ENCODE results near the gene CPT1C.

Gene CPT1C

DNA sequence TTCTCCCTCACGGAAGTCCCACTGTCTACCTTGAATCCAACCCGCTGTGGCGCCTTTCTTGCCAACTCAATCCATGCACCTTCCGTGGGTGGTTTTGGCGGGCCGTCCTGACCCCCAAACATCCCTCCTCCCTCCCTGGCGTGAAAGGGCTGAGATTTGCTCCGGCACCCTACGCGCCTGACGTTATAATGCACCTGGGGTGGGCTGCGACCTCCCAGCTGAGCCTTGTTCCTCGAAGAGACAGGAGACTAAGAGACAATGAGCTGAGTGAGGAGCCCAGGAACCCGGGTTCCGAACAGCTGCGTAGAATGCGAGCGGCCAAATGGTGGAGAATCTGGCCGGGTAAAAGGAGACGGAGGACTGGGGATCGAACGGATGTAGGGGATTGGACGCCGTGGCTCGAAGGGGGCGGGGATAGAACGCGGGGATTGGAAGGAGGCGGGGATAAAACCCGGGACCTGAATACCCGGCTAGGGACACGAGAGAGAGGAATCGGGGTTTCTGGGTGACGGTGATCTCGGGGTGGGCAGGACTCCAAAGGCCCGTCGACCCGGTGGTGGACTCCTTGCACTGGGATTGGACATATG, at the start of gene CPT1C:
Gene CPT1C (plus strand): TSS at position 461 of the 587 bp plus-strand sequence. CDS start 1,137 bp downstream, outside the sequence.
- TF ChIP-seq, protein P1, sequence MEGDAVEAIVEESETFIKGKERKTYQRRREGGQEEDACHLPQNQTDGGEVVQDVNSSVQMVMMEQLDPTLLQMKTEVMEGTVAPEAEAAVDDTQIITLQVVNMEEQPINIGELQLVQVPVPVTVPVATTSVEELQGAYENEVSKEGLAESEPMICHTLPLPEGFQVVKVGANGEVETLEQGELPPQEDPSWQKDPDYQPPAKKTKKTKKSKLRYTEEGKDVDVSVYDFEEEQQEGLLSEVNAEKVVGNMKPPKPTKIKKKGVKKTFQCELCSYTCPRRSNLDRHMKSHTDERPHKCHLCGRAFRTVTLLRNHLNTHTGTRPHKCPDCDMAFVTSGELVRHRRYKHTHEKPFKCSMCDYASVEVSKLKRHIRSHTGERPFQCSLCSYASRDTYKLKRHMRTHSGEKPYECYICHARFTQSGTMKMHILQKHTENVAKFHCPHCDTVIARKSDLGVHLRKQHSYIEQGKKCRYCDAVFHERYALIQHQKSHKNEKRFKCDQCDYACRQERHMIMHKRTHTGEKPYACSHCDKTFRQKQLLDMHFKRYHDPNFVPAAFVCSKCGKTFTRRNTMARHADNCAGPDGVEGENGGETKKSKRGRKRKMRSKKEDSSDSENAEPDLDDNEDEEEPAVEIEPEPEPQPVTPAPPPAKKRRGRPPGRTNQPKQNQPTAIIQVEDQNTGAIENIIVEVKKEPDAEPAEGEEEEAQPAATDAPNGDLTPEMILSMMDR (IDR thresholded peaks at IDR 0.05; ENCODE audit: insufficient read depth, low read depth, low read length, missing control alignments) = no peak
- DNase-seq (ENCODE audit: low read depth) = no peak
- no peak within 1 kb of the TSS for H3K4me3 ChIP-seq (ENCODE audit: low read depth, low read length)

DNA sequence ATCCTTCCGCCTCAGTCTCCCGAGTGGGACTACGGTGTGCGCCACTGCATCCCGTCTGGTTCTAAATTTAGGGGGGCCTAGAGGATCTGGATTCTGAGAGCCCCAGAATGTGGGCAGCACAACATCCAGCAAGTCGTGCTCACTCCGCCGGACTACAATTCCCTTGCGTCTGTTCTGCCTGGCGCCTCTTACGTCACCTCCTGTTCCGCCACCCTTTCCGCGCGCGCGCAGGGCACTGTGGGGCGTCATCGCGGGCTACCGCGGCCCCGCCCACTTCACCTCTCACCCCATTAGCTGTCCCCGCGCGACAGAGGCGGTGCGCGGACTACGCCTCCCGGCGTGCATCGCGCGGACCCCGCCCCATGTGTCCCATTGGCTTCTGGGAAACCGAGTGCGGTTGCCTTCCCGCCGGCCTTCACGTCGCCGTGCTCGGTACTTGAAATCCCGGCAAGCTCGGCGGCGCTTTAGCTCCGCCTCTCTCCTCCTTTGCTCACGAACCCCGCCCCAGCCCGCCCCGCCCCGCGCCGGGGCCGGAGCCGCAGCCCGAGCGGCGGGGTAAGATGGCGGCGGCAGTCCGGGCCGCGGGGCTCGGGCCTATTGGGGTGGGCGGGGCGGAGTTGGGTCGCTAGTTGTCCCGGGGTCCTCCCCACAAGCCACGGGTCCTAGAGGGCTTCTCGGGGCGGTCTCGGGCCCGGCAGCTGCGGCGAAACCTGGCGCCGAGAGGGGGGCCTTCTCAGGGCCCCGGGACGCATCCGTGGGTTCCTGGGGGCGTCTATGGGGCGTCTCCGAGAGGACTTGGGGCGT, 49.0 kb upstream of the CPT1C start, which contains the start of gene SCAF1:
Gene SCAF1 (plus strand): TSS at position 522 of the 804 bp plus-strand sequence. CDS start 2,818 bp downstream, outside the sequence.
- DNase-seq (ENCODE audit: low read depth) = peak; percentile 100
- peak within 1 kb of the TSS; percentile 99 for H3K4me3 ChIP-seq (ENCODE audit: low read depth, low read length)
- TF ChIP-seq, protein P1 (IDR thresholded peaks at IDR 0.05; ENCODE audit: insufficient read depth, low read depth, low read length, missing control alignments) = no peak

DNA sequence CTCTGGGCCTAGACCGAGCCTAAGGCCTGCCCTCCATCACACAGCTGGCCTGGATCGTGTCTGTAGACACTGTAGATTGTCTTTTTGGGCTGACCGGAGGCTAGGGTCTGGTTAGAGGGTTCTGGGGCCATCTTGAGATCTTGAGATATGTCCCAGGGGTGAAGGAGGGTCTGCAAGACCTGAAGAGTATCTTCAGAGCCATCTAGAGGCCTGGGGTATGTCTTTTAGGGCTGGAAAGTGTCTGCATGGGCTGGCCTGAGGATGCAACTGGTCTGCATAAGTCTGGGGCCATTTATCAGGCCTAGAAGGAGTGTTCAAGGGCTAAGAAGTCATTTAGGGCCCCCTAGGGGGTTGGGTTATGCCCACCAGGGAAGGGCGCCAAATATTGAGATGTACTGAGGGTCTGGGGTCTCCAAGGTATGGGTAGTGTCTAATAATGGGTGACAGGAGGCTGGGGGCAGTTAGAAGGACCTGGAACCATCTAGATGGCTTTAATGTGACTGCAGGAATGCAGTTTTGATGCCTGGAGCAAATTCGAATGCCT, 48.4 kb upstream of the CPT1C start:
- DNase-seq (ENCODE audit: low read depth) = no peak
- peak overlapping the region; percentile 77 for H3K4me3 ChIP-seq (ENCODE audit: low read depth, low read length)

DNA sequence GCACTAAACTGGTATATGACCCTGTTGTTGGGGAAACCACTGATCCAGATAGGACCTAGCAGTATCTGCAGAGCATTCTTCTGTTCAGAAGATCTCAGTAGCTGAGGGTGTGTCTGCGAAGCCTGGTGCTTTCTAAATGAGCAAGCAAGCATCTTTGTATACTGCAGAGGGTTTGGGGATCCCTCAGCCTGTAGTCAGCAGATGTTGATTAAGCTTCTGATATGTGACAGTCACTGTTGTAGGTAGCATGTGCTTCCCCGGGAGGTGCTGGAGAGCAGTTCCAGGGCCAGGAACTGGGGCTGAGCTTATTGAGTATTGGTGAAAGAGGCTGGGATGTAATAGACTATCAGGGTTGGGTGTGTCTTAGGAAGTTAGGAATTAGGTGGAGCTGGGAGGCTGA, 47.5 kb upstream of the CPT1C start:
- TF ChIP-seq, protein P1 (IDR thresholded peaks at IDR 0.05; ENCODE audit: insufficient read depth, low read depth, low read length, missing control alignments) = no peak
- peak; percentile 69 for DNase-seq (ENCODE audit: low read depth)
- peak overlapping the region; percentile 77 for H3K4me3 ChIP-seq (ENCODE audit: low read depth, low read length)

More for the DNA sequence above, 48.4 kb upstream of the CPT1C start:
- TF ChIP-seq, protein P1 (IDR thresholded peaks at IDR 0.05; ENCODE audit: insufficient read depth, low read depth, low read length, missing control alignments) = no peak

DNA sequence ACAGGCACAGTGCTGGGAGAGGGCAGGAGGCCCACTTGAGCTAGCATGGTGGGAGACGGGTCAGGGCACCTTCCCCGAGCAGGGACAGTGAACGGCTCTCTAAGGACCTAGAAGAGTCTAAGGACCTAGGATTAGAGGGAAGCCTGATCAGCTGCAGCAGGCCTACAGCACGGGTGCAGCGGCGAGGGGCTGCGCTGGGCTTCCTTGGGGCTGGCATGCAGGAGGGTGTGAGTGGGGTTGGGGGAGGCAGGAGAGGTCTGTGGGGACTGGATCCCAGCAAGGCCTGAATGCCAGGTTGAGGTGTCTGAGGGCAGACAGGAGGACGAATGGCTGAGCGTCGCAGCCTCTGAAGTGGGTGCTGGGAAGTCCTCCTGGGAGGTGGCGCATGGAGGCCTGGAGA, 45.3 kb upstream of the CPT1C start:
- no peak overlapping the region for H3K4me3 ChIP-seq (ENCODE audit: low read depth, low read length)
- no peak for DNase-seq (ENCODE audit: low read depth)
- TF ChIP-seq, protein P1 (IDR thresholded peaks at IDR 0.05; ENCODE audit: insufficient read depth, low read depth, low read length, missing control alignments) = no peak

DNA sequence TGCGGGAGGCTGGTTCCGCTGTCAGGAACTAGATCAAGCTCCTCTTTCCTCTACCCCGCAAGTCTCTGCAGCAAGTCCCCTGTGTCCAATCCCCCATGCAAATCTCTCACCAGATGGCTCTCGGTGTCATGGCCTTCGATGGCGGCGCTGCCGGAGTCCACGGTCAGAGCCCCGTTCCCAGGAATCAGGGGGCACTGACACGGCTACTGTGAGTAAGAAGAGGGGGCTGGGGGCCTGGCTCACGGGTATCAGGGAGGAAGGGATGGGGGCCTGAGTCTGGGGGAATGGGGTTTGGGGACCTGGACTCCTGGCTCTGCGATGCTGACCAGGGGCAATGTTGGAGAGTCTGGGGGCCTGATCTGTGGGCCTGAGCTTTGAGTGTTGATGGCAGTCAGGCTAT, 44.9 kb upstream of the CPT1C start:
- DNase-seq (ENCODE audit: low read depth) = no peak
- H3K4me3 ChIP-seq (ENCODE audit: low read depth, low read length) = no peak overlapping the region
- TF ChIP-seq, protein P1 (IDR thresholded peaks at IDR 0.05; ENCODE audit: insufficient read depth, low read depth, low read length, missing control alignments) = no peak
